GM23248 (cell line): ENCODE results near the gene IFNLR1. TPM values are rescaled to one million over a fixed set of nuclear protein-coding genes. Genes with fewer than 3 reads are reported as not detected.

Experiments used
- DNase-seq: peaks from one replicate; pipeline ENCODE4 v3.0.0-alpha.2; 2015
- H2AFZ ChIP-seq: fragments of 200-600 bp; sonication (generic); 2 replicates; pipeline ENCODE4 v1.6.1; 2016; ENCODE audit warnings: antibody characterized with exemption
- H3F3A ChIP-seq: fragments of 200-600 bp; sonication (generic); 2 replicates; pipeline ENCODE4 v1.6.1; 2016; ENCODE audit warnings: mild to moderate bottlenecking, antibody characterized with exemption, mixed run types; ENCODE audit not compliant: insufficient read depth
- H3K27ac ChIP-seq: fragments of 200-600 bp; sonication (generic); 2 replicates; pipeline ENCODE4 v1.5.1; 2016; ENCODE audit warnings: mild to moderate bottlenecking
- H3K27me3 ChIP-seq: fragments of 200-600 bp; sonication (generic); replicated peaks from 2 replicates; pipeline ENCODE4 v1.6.1; 2016; ENCODE audit warnings: mild to moderate bottlenecking; ENCODE audit not compliant: insufficient read depth
- H3K36me3 ChIP-seq: fragments of 200-600 bp; sonication (generic); 2 replicates; pipeline ENCODE4 v1.6.1; 2016; ENCODE audit warnings: low read depth, mild to moderate bottlenecking
- H3K4me1 ChIP-seq: fragments of 200-600 bp; sonication (generic); 2 replicates; pipeline ENCODE4 v1.6.1; 2016; ENCODE audit warnings: mild to moderate bottlenecking; ENCODE audit not compliant: insufficient read depth
- H3K4me2 ChIP-seq: fragments of 200-600 bp; sonication (generic); one replicate; pipeline ENCODE4 v1.6.1; 2016; ENCODE audit warnings: mild to moderate bottlenecking; ENCODE audit not compliant: unreplicated experiment
- H3K4me3 ChIP-seq: fragments of 200-600 bp; sonication (generic); 2 replicates; pipeline ENCODE4 v1.5.1; 2016; ENCODE audit warnings: mild to moderate bottlenecking
- H3K79me2 ChIP-seq: fragments of 200-600 bp; sonication (generic); 2 replicates; pipeline ENCODE4 v1.6.1; 2016; ENCODE audit warnings: mild to moderate bottlenecking; ENCODE audit not compliant: insufficient read depth
- H3K9ac ChIP-seq: fragments of 200-600 bp; sonication (generic); 2 replicates; pipeline ENCODE4 v1.6.1; 2016; ENCODE audit warnings: mild to moderate bottlenecking
- H3K9me2 ChIP-seq: fragments of 200-600 bp; sonication (generic); 2 replicates; pipeline ENCODE4 v1.6.1; 2016; ENCODE audit warnings: mixed run types, mild to moderate bottlenecking, moderate library complexity; ENCODE audit not compliant: insufficient read depth
- H3K9me3 ChIP-seq: fragments of 200-600 bp; sonication (generic); one replicate; pipeline ENCODE4 v1.6.1; 2017; ENCODE audit warnings: low read depth
- H4K20me1 ChIP-seq: fragments of 200-600 bp; sonication (generic); 2 replicates; pipeline ENCODE4 v1.6.0; 2016; ENCODE audit not compliant: insufficient read depth
- EZH2 ChIP-seq: fragments of 200-600 bp; sonication (generic); IDR thresholded peaks from 2 replicates; pipeline ENCODE4 v1.6.1; 2018; ENCODE audit warnings: antibody characterized with exemption, mild to moderate bottlenecking; ENCODE audit not compliant: insufficient read depth, poor library complexity, severe bottlenecking
- EZH2phosphoT487 ChIP-seq: fragments of 200-600 bp; sonication (generic); IDR thresholded peaks from 2 replicates; pipeline ENCODE4 v1.6.1; 2018; ENCODE audit warnings: antibody characterized with exemption, moderate library complexity, mild to moderate bottlenecking, low read depth; ENCODE audit not compliant: insufficient read depth
- whole genome bisulfite sequencing, 2 experiments: methylation state at CpG; one replicate each; pipeline ENCODE4 v1.1.6; 2015 to 2017; ENCODE audit warnings: low lambda C conversion rate in 2 of 2, low coverage in 1 of 2; ENCODE audit errors: missing lambda C conversion rate in 2 of 2; 5-methylcytosine and 5-hydroxymethylcytosine counted together
- in situ Hi-C: fragments of 300-500 bp; cut with MboI; formaldehyde crosslinking; loops from 2 replicates; pipeline ENCODE4 v1.15.0; 2020
- polyA plus RNA-seq: library from polyadenylated mRNA; unstranded; fragments of >200 nt; fragmentation: Nextera tagmentation; extraction: Ambion mirVana; gene quantifications from 2 replicates; pipeline ENCODE4 v1.2.1, GENCODE V29; 2016
- total RNA-seq: library from RNA; depleted of rRNA; stranded (reverse); fragments of >200 nt; shearing (Covaris generic); gene quantifications from 2 replicates; pipeline ENCODE4 v1.2.3, GENCODE V29; 2014

Gene IFNLR1
- total and polyA plus RNA-seq, 2 experiments from 2014 or later = not detected

GRCh38 chr1:24205345-24206082, 18.4 kb upstream of the IFNLR1 start:
- in situ Hi-C loops = loop anchor here (10.0 kb wide), 1 partner anchor 429 kb away; no protein-coding TSS in a partner anchor

GRCh38 chr1:24204116-24204515, 17.0 kb upstream of the IFNLR1 start:
- H3K4me2 ChIP-seq = no peak overlapping the region
- in situ Hi-C loops = loop anchor here (5.0 to 10.0 kb wide), 2 partner anchors 188 to 431 kb away; no protein-coding TSS in a partner anchor
- H3K27ac ChIP-seq = no peak overlapping the region
- TF ChIP-seq EZH2phosphoT487 (no peak), EZH2 (no peak)
- 95% methylated on average over 8 of the region's 8 CpGs for WGBS, 2 experiments
- H2AFZ ChIP-seq = no peak overlapping the region
- H3K9me2 ChIP-seq = no peaks in the 10 kb centered on the region
- no peaks in the 10 kb centered on the region for H3K36me3 ChIP-seq
- no peaks in the 10 kb centered on the region; the same call in 1 of the 2 replicates for H3F3A ChIP-seq
- H3K79me2 ChIP-seq = no peaks in the 10 kb centered on the region
- H3K4me3 ChIP-seq = no peak overlapping the region
- no peaks in the 10 kb centered on the region for H3K27me3 ChIP-seq
- H4K20me1 ChIP-seq = no peaks in the 10 kb centered on the region
- H3K4me1 ChIP-seq = no peaks in the 10 kb centered on the region
- H3K9ac ChIP-seq = no peak overlapping the region
- DNase-seq = no peak
- H3K9me3 ChIP-seq = no peaks in the 10 kb centered on the region

More at GRCh38 chr1:24205345-24206082, 18.4 kb upstream of the IFNLR1 start:
- no peak overlapping the region for H3K27ac ChIP-seq
- no peaks in the 10 kb centered on the region for H4K20me1 ChIP-seq
- no peaks in the 10 kb centered on the region for H3K4me1 ChIP-seq
- no peak overlapping the region for H3K4me3 ChIP-seq
- H3F3A ChIP-seq = no peaks in the 10 kb centered on the region; the same call in 1 of the 2 replicates
- H3K27me3 ChIP-seq = no peaks in the 10 kb centered on the region
- no peaks in the 10 kb centered on the region for H3K9me2 ChIP-seq
- TF ChIP-seq EZH2 = no peak
- no peak for TF ChIP-seq EZH2phosphoT487
- H3K4me2 ChIP-seq = no peak overlapping the region
- no peaks in the 10 kb centered on the region for H3K9me3 ChIP-seq
- H3K9ac ChIP-seq = no peak overlapping the region
- H3K79me2 ChIP-seq = no peaks in the 10 kb centered on the region
- WGBS, 2 experiments = 81 to 88% methylated on average over 8 of the region's 8 CpGs
- DNase-seq = no peak
- H3K36me3 ChIP-seq = no peaks in the 10 kb centered on the region
- H2AFZ ChIP-seq = no peak overlapping the region

GRCh38 chr1:24203404-24203803, 16.3 kb upstream of the IFNLR1 start:
- no peaks in the 10 kb centered on the region for H3K9me2 ChIP-seq
- no peaks in the 10 kb centered on the region for H3K4me1 ChIP-seq
- H3K4me3 ChIP-seq = no peak overlapping the region
- no peak overlapping the region for H3K4me2 ChIP-seq
- TF ChIP-seq EZH2 (no peak), EZH2phosphoT487 (no peak)
- no peak overlapping the region for H3K9ac ChIP-seq
- in situ Hi-C loops = loop anchor here (5.0 to 10.0 kb wide), 2 partner anchors 189 to 431 kb away; no protein-coding TSS in a partner anchor
- no peaks in the 10 kb centered on the region for H3K27me3 ChIP-seq
- H4K20me1 ChIP-seq = no peaks in the 10 kb centered on the region
- 92 to 94% methylated on average over 10 of the region's 10 CpGs for WGBS, 2 experiments
- DNase-seq = no peak
- H3F3A ChIP-seq = no peaks in the 10 kb centered on the region; the same call in 1 of the 2 replicates
- no peaks in the 10 kb centered on the region for H3K79me2 ChIP-seq
- no peak overlapping the region for H2AFZ ChIP-seq
- no peaks in the 10 kb centered on the region for H3K36me3 ChIP-seq
- no peak overlapping the region for H3K27ac ChIP-seq
- H3K9me3 ChIP-seq = no peaks in the 10 kb centered on the region

- 88 to 98% methylated on average over 4 of the region's 4 CpGs for WGBS, 2 experiments
- no peak overlapping the region for H2AFZ ChIP-seq
- H3K79me2 ChIP-seq = no peaks in the 10 kb centered on the region
- H3K4me2 ChIP-seq = no peak overlapping the region
- H3K4me3 ChIP-seq = no peak overlapping the region
- no peaks in the 10 kb centered on the region for H3K9me2 ChIP-seq
- H3K27me3 ChIP-seq = no peaks in the 10 kb centered on the region
- no peaks in the 10 kb centered on the region for H3K4me1 ChIP-seq
- H3F3A ChIP-seq = no peaks in the 10 kb centered on the region; the same call in 1 of the 2 replicates
- no peaks in the 10 kb centered on the region for H4K20me1 ChIP-seq
- in situ Hi-C loops = loop anchor here (5.0 to 10.0 kb wide), 2 partner anchors 189 to 432 kb away; no protein-coding TSS in a partner anchor
- H3K9ac ChIP-seq = no peak overlapping the region
- no peak for DNase-seq
- H3K9me3 ChIP-seq = no peaks in the 10 kb centered on the region
- TF ChIP-seq EZH2 = no peak
- TF ChIP-seq EZH2phosphoT487 = no peak
- no peak overlapping the region for H3K27ac ChIP-seq
- H3K36me3 ChIP-seq = no peaks in the 10 kb centered on the region
These were observed 15.9 kb upstream of the IFNLR1 start for GRCh38 chr1:24202987-24203386.
